A549 (cell line): Measurements from ENCODE around the gene CCDC183.

ENCODE experiments used
- MAX ChIP-seq: IDR thresholded peaks from 2 replicates; pipeline ENCODE4 v1.6.1; 2012
- REST ChIP-seq: fragments of 200-600 bp; sonication (generic); IDR thresholded peaks from 2 replicates; pipeline ENCODE4 v1.6.1; 2016; ENCODE audit warnings: antibody characterized with exemption, mild to moderate bottlenecking, moderate library complexity
- TF ChIP-seq, protein P1 (sequence below): fragments of >200 bp; sonication (Bioruptor Twin); formaldehyde crosslinking; IDR thresholded peaks from 3 replicates; pipeline ENCODE4 v1.5.1; 2016

- TF ChIP-seq, protein P1, sequence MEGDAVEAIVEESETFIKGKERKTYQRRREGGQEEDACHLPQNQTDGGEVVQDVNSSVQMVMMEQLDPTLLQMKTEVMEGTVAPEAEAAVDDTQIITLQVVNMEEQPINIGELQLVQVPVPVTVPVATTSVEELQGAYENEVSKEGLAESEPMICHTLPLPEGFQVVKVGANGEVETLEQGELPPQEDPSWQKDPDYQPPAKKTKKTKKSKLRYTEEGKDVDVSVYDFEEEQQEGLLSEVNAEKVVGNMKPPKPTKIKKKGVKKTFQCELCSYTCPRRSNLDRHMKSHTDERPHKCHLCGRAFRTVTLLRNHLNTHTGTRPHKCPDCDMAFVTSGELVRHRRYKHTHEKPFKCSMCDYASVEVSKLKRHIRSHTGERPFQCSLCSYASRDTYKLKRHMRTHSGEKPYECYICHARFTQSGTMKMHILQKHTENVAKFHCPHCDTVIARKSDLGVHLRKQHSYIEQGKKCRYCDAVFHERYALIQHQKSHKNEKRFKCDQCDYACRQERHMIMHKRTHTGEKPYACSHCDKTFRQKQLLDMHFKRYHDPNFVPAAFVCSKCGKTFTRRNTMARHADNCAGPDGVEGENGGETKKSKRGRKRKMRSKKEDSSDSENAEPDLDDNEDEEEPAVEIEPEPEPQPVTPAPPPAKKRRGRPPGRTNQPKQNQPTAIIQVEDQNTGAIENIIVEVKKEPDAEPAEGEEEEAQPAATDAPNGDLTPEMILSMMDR: no peak
- TF ChIP-seq REST (no peak), MAX (no peak)
Measured at GRCh38 chr9:136835162-136835931, 39.2 kb downstream of the CCDC183 start.
